Activated T-cell treated with anti-CD3 and anti-CD28 coated beads, Interleukin-2, amount 50 U/mL, for 4 hours (primary cell): ENCODE data around the gene ZGRF1. TPM values are rescaled to one million over a fixed set of nuclear protein-coding genes. Genes with fewer than 3 reads are reported as not detected.
"Not testable (repeated sequence)": the region's sequence is repeated elsewhere in the genome, so short reads cannot be mapped to it uniquely, and the experiment has no call there.

Experiments
- ATAC-seq, 2 donors: fragments of 200-7000 bp; cut with Tn5 transposase; one replicate each; pipeline ENCODE4 v1.10.0; 2021
- DNase-seq: peaks from one replicate; pipeline ENCODE4 v3.0.0-alpha.2; 2020
- H3K27me3 Mint-ChIP-seq: one replicate; pipeline ENCODE4 v1.8.0; 2021; ENCODE audit warnings: low read depth, mixed read lengths
- H3K36me3 Mint-ChIP-seq: one replicate; pipeline ENCODE4 v1.8.0; 2022; ENCODE audit warnings: mixed read lengths; ENCODE audit not compliant: insufficient read depth
- H3K4me1 Mint-ChIP-seq: one replicate; pipeline ENCODE4 v1.8.0; 2021; ENCODE audit warnings: low read depth, mixed read lengths
- H3K4me3 Mint-ChIP-seq: one replicate; pipeline ENCODE4 v1.8.0; 2021; ENCODE audit warnings: mild to moderate bottlenecking, moderate library complexity, mixed read lengths
- H3K9me3 Mint-ChIP-seq: one replicate; pipeline ENCODE4 v1.8.0; 2021; ENCODE audit warnings: mixed read lengths
- total RNA-seq, 3 donors: library from RNA; stranded (reverse); gene quantifications; one replicate each; pipeline ENCODE4 v1.2.1, GENCODE V29; 2021

The ZGRF1 gene
- total RNA-seq, 3 donors from 2014 or later = 16.8 to 19.7 (median 18.0) TPM

DNA sequence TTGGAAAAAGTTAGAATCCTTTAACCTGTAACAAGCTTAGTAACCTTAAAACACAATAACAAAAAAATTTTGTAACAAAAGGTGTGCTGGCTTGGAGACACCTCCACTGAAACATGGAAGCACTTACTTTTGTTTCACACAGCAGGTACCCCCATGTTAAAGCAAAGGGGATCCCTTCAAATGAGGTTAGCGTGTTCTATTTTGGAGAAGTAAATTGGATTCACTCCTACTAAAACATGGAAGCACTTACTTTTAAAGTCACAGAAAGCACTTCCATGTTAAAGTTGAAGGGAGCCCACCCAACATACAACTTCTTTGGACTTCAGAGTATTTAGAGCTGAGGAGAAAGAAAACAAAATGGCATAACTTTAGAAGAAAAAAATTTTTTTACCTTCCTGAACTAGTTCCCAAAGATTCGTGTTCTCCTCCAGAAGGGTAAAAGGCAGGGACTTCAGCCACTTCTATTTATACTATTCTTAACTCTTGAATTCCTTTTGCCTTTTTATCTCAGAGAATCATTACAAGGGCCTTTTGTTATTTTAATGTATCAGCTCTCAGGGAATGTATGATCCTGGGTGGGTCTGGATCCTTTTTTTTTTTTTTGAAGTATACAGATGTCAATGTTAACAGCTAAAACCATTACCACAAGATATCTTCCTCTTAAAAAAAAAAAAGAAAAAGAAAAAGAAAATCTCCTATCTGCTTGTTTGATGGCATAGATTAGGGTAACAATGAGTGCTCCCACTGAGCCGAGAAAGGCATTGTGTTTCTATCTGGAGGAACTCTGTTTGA is 11.8 kb upstream of the ZGRF1 start:
- H3K9me3 Mint-ChIP-seq = no peaks in the 10 kb centered on the region
- no peaks in the 10 kb centered on the region for H3K4me1 Mint-ChIP-seq
- peaks cover 16% of the 10 kb centered on the region for H3K36me3 Mint-ChIP-seq
- H3K27me3 Mint-ChIP-seq = no peaks in the 10 kb centered on the region
- DNase-seq = no peak
- ATAC-seq = no peak
- no peak overlapping the region for H3K4me3 Mint-ChIP-seq

DNA sequence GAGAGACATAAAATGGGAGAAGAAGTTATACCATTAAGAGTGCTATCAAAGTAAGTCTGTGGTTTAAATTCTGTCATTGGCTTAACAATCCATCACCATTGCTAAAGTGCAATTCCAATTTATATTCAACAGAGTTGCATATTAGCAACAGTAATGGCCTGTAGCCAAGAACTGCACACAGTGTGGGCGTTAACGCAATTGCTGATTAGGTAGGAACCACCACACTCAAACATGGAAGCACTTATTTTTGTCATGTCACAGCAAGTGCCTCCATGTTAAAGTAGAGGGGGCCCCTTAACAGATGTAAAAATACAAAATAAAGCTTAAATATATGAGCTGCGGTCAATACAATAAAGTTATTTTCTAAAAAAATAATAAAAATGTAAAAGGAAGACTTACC is 11.1 kb upstream of the ZGRF1 start:
- no peak for DNase-seq
- Mint-ChIP-seq H3K4me1 (peaks cover 5% of the 10 kb centered on the region), H3K36me3 (peaks cover 21% of the 10 kb centered on the region), H3K4me3 (no peak overlapping the region), H3K9me3 (no peaks in the 10 kb centered on the region), H3K27me3 (no peaks in the 10 kb centered on the region)
- no peak for ATAC-seq

DNA sequence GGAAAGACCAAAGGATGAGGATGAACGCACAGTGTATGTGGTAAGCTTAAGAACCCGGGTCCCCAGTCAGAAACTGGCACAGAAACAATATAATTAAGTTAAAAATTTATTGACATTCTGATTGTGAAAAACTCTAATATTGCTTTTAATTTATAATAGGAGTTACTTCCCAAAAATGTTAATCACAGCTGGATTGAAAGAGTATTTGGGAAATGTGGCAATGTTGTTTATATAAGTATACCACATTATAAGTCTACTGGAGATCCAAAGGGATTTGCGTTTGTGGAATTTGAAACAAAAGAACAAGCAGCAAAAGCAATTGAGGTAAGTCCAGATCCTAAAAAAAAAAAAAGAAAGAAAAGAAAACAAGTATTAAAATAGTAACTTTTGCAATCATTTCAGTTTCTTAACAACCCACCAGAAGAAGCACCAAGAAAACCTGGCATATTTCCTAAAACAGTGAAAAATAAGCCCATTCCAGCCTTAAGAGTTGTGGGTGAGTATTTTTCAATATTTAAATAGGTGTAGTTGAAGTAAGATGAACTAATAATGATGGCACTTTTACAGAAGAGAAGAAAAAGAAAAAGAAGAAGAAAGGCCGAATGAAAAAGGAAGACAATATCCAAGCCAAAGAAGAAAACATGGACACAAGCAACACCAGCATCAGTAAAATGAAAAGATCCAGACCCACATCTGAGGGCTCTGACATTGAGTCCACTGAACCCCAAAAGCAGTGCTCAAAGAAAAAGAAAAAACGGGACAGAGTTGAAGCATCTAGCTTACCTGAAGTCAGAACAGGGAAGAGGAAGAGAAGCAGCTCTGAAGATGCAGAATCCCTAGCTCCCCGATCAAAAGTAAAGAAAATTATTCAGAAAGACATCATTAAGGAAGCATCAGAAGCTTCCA is 10.2 kb upstream of the ZGRF1 start:
- no peaks in the 10 kb centered on the region for H3K27me3 Mint-ChIP-seq
- ATAC-seq (no peak), DNase-seq (no peak)
- no peaks in the 10 kb centered on the region for H3K9me3 Mint-ChIP-seq
- H3K4me1 Mint-ChIP-seq = peaks cover 7% of the 10 kb centered on the region
- H3K4me3 Mint-ChIP-seq = no peak overlapping the region
- peaks cover 19% of the 10 kb centered on the region for H3K36me3 Mint-ChIP-seq

DNA sequence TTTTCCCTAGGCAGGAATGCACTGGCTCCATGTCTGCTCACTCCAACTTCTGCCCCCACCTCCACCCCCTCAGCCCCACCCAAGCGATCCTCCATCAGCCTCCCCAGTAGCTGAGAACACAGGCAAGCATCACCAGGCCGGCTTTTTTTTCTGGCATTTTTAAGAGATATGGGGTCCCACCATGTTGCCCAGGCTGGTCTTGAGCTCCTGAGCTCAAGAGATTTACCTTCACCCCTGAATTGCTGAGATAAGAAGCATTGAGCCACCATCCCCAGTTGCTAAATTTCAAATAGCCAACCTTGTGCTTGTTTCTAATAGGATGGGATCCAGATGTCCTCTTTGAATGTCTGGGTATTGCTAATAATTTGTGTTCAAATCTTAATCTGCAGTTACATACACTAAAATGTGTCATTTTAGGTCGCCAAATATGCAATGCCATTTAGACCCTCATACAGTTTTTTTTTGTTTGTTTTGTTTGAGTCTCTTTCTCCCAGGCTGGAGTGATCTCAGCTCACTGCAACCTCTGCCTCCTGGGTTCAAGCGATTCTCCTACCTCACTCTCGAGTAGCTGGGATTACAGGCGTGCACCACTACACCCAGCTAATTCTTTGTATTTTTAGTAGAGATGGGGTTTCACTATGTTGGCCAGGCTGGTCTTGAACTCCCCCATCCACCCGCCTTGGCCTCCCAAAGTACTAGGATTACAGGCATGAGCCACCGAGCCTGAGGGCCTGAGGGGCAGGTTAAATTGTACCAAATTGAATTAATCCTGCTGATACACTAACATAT is 9.0 kb upstream of the ZGRF1 start:
- Mint-ChIP-seq H3K9me3 (no peaks in the 10 kb centered on the region), H3K36me3 (peaks cover 23% of the 10 kb centered on the region), H3K4me1 (peaks cover 15% of the 10 kb centered on the region), H3K27me3 (no peaks in the 10 kb centered on the region), H3K4me3 (no peak overlapping the region)
- DNase-seq (no peak), ATAC-seq (no peak)

DNA sequence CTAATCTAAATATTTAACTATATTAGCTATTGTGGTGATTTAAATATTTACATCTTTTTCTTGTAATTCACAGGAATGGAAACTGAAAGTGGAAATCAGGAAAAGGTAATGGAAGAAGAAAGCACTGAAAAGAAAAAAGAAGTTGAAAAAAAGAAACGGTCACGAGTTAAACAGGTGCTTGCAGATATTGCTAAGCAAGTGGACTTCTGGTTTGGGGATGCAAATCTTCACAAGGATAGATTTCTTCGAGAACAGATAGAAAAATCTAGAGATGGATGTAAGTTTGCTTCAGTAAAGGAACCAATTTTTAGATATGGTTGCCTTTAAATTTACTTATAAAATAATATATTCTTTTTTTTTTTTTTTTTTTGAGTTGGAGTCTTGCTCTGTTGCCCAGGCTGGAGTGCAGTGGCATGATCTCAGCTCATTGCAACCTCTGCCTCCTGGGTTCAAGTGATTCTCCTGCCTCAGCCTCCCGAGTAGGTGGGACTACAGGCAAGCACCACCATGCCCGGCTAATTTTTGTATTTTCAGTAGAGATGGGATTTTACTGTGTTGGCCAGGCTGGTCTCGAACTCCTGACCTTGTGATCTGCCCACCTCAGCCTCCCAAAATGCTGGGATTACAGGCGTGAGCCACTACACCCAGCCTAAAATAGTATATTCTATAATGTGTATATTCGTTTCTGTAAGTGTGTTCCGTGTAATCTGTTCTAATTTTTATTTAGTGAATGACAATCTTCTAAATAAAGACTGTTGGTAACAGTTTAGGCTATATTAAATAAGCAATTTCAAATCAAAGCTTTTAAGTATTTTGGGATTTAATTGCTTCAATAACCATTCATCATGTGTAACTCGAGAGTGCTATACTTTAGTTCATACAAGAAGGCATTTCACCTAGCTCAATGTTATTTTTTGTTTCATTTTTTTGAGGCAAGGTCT is 8.2 kb upstream of the ZGRF1 start:
- H3K4me1 Mint-ChIP-seq = peaks cover 17% of the 10 kb centered on the region
- not testable (repeated sequence) for H3K4me3 Mint-ChIP-seq, DNase-seq, ATAC-seq, H3K27me3 Mint-ChIP-seq, H3K9me3 Mint-ChIP-seq
- peaks cover 23% of the 10 kb centered on the region for H3K36me3 Mint-ChIP-seq

DNA sequence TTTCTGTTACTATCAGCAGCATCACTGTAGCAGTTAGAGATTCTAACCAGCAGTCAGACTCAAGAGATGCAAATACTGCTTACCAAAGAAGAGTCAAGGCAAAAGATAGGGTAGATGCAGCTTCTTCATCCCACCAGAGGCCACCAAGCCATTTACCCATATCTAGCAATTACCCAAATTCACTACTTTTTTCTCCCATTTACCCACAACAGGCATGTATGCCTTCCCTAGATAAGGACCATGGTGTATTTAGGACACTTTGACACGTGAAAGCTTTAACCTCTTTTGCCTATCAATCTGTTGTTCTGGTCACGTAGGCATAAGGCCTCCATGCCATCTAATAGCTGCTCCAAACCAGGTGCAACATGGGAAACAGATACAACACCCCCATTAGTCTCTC is 5.8 kb upstream of the ZGRF1 start:
- no peak for ATAC-seq
- Mint-ChIP-seq H3K9me3 (no peaks in the 10 kb centered on the region), H3K4me3 (no peak overlapping the region), H3K36me3 (peaks cover 26% of the 10 kb centered on the region), H3K27me3 (no peaks in the 10 kb centered on the region), H3K4me1 (peaks cover 21% of the 10 kb centered on the region)
- DNase-seq = no peak

DNA sequence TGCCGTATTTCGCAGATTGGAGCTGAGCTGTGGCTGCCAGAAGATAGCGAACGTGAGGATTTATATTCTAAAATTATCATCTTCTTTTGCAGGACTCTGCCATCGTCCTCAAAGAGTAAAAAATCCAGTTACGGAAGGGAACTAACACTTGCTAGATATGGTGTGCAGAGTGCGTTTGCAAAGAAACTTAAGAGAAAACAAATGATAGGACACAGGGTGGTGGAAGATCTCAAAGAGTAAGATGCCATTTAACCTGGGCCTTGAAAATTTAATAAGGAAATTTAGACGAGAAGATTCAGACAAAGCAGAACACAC is 800 bp upstream of the ZGRF1 start:
- peaks cover 19% of the 10 kb centered on the region for H3K4me1 Mint-ChIP-seq
- no peaks in the 10 kb centered on the region for H3K9me3 Mint-ChIP-seq
- H3K27me3 Mint-ChIP-seq = no peaks in the 10 kb centered on the region

DNA sequence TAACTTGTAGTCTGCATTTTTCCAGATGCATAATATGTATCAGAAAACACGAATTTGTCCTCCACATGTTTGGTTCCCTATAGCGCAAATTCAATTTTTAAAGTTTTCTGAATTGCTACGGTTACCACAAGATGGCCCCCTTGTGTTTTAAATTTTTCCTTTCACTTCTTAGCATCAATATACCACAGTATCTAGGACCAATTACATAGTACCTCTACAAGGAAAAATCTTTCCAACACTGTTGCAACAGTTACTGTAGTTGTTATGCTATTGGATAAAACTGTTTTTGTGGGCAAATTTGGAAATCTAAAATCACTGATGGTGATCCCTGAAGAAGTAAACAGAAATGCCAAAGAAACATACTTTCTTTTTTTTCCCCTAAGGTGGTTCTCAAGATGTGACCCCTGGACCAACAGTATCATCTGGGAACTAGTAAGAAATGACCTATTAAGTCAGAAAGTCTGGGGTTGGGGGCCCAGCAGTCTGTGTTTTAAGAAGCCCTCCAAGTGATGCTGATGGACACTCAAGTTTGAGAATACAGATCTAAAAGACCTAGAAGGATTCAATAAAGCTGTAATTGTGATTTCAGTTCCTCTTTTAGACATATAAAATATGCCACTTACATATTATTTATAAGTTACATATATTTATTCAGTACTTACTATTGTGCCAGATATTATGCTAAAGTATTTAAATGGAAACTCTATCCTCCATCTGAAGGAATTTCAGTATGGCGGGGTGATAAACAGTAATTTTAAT is 3.1 kb downstream of the ZGRF1 start:
- H3K4me3 Mint-ChIP-seq = no peak overlapping the region
- no peaks in the 10 kb centered on the region for H3K27me3 Mint-ChIP-seq
- DNase-seq = no peak
- no peak for ATAC-seq
- no peaks in the 10 kb centered on the region for H3K36me3 Mint-ChIP-seq
- no peaks in the 10 kb centered on the region for H3K9me3 Mint-ChIP-seq
- H3K4me1 Mint-ChIP-seq = peaks cover 4% of the 10 kb centered on the region

More for the DNA sequence above, 800 bp upstream of the ZGRF1 start:
- no peak overlapping the region for H3K4me3 Mint-ChIP-seq
- peaks cover 10% of the 10 kb centered on the region for H3K36me3 Mint-ChIP-seq
- no peak for DNase-seq
- no peak for ATAC-seq

DNA sequence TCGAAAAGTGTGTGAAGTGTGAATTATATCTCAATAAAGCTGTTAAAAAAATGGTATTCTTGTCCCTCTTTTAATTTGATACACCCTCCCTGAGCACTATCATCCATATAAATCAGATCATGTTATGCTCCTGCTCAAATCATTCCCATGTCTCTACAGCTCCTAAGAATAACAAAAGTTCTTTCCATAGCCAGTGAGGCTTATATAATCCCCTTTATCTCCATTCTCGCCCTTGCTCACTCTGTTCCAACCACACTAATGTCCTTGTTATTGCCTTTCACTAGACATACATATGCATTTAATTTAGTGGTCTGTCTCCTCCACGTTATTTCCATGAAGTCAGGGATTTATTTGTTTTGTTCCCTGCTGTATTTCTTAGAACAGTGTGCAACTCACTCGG is 10.5 kb downstream of the ZGRF1 start:
- no peaks in the 10 kb centered on the region for H3K4me1 Mint-ChIP-seq
- H3K27me3 Mint-ChIP-seq = no peaks in the 10 kb centered on the region
- peaks cover 5% of the 10 kb centered on the region for H3K9me3 Mint-ChIP-seq
- DNase-seq (no peak), ATAC-seq (no peak)
- no peak overlapping the region for H3K4me3 Mint-ChIP-seq
- H3K36me3 Mint-ChIP-seq = peaks cover 8% of the 10 kb centered on the region

DNA sequence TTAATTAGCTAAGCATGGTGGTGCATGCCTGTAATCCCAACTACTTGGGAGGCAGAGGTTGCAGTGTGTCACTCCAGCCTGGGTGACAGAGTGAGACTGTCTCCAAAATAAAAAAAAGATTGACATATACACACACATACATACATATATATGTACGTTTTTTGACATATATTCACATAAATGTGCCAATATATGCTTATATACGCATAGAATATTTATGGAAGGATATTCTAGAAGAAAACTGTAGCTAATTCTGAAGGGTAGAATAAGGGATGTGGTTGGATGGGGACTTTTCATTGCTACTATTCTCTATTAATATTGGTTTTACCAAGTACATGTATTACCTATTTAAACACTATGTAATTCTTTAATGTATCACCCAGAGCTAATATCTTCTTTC is 19.7 kb downstream of the ZGRF1 start:
- DNase-seq = no peak
- no peak for ATAC-seq
- no peaks in the 10 kb centered on the region for H3K4me1 Mint-ChIP-seq
- peaks cover 6% of the 10 kb centered on the region for H3K36me3 Mint-ChIP-seq
- no peaks in the 10 kb centered on the region for H3K9me3 Mint-ChIP-seq
- H3K27me3 Mint-ChIP-seq = no peaks in the 10 kb centered on the region
- no peak overlapping the region for H3K4me3 Mint-ChIP-seq

DNA sequence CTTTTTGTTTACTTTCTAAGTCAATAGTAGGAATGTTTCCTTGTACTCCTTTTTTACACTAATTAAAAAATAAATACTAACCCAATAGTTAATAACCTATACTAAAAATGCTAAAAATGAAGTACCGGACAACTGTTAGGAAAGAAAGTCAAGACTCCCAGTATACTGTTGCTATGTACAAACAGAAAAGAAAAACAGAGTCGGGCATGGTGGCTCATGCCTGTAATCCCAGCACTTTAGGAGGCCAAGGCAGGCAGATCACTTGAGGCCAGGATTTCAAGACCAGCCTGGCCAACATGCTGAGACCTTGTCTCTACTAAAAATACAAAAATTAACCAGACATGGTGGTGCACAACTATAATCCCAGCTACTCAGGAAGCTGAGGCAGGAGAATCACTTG is 23.9 kb downstream of the ZGRF1 start:
- DNase-seq, H3K27me3 Mint-ChIP-seq, H3K4me1 Mint-ChIP-seq, H3K36me3 Mint-ChIP-seq, H3K9me3 Mint-ChIP-seq, ATAC-seq, H3K4me3 Mint-ChIP-seq: not testable (repeated sequence)

DNA sequence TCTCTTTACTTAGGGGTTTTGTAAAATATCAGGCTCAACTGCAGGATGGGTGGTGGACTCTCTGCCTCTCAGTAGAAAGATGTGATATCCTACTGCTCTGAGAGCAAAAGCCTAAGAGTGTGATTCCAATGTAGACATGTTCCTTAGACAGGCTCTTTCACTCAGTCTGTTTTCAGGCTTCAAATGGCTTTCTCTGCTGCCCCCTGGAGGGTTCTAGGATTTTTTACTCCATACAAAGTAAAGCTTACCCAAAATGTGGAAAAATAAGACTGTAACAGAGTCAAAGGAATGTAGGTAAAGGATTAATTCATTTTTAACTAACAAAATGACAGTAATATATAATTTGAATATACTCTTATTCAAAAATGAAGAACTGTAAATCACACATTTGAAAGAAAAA is 32.1 kb downstream of the ZGRF1 start:
- Mint-ChIP-seq H3K36me3 (no peaks in the 10 kb centered on the region), H3K4me3 (no peak overlapping the region), H3K4me1 (no peaks in the 10 kb centered on the region), H3K27me3 (no peaks in the 10 kb centered on the region), H3K9me3 (no peaks in the 10 kb centered on the region)
- DNase-seq (peak; percentile 9), ATAC-seq (no peak)

DNA sequence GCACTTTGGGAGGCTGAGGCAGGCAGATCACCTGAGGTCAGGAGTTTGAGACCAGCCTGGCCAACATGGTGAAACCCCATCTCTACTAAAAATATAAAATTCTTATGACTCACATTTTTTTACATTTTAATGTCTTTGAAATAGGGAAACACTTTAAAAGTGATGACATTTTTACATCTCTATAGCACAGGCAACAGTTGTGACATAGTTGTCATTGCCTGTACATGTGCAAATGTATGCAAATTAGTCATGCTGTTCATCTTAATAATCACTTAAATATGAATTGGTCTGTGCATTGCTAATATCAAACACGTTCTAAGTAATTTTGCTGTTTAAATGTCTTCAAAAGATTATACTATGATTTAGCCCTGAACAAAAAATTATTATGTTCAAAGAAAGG is 41.7 kb downstream of the ZGRF1 start:
- no peaks in the 10 kb centered on the region for H3K4me1 Mint-ChIP-seq
- ATAC-seq = no peak
- H3K36me3 Mint-ChIP-seq = peaks cover 3% of the 10 kb centered on the region

More for the DNA sequence above, 41.7 kb downstream of the ZGRF1 start:
- Mint-ChIP-seq H3K4me3 (no peak overlapping the region), H3K9me3 (peaks cover 7% of the 10 kb centered on the region), H3K27me3 (no peaks in the 10 kb centered on the region)
- DNase-seq = no peak
